HG02884 (cell line): Measurements from ENCODE around the gene CCSER1.

Experiments used
- ATAC-seq: cut with Tn5 transposase; IDR thresholded peaks from one replicate; pipeline ENCODE4 v1.9.1; 2021; ENCODE audit warnings: mild to moderate bottlenecking, moderate library complexity; ENCODE audit not compliant: unreplicated experiment

Gene CCSER1

GRCh38 chr4:90127706-90128345 lies 632 bp downstream of the CCSER1 start:
- peak; percentile 18 for ATAC-seq

GRCh38 chr4:90128961-90129495 lies 1.8 kb downstream of the CCSER1 start:
- ATAC-seq, result peak; percentile 26

- no peak for ATAC-seq
Measured at GRCh38 chr4:90130076-90130475, 2.9 kb downstream of the CCSER1 start.

GRCh38 chr4:90137555-90137954 lies 10.4 kb downstream of the CCSER1 start:
- no peak for ATAC-seq

- no peak for ATAC-seq
Measured at GRCh38 chr4:90142081-90142480, 14.9 kb downstream of the CCSER1 start.

GRCh38 chr4:90145319-90145718 lies 18.1 kb downstream of the CCSER1 start:
- no peak for ATAC-seq

GRCh38 chr4:90146306-90146705 lies 19.1 kb downstream of the CCSER1 start:
- no peak for ATAC-seq

GRCh38 chr4:90148574-90149148 lies 21.5 kb downstream of the CCSER1 start:
- no peak for ATAC-seq

GRCh38 chr4:90152024-90152423 lies 24.8 kb downstream of the CCSER1 start:
- ATAC-seq, result no peak

GRCh38 chr4:90159193-90159592 lies 32.0 kb downstream of the CCSER1 start:
- no peak for ATAC-seq

- ATAC-seq, result no peak
Measured at GRCh38 chr4:90160044-90160443, 32.9 kb downstream of the CCSER1 start.

- no peak for ATAC-seq
Measured at GRCh38 chr4:90162566-90162965, 35.4 kb downstream of the CCSER1 start.

- no peak for ATAC-seq
Measured at GRCh38 chr4:90163872-90164271, 36.7 kb downstream of the CCSER1 start.

GRCh38 chr4:90165883-90166282 lies 38.7 kb downstream of the CCSER1 start:
- peak; percentile 96 for ATAC-seq

GRCh38 chr4:90171491-90171890 lies 44.3 kb downstream of the CCSER1 start:
- ATAC-seq, result no peak

GRCh38 chr4:90174621-90175023 lies 47.4 kb downstream of the CCSER1 start:
- no peak for ATAC-seq

GRCh38 chr4:90181644-90182043 lies 54.5 kb downstream of the CCSER1 start:
- ATAC-seq, result no peak

- ATAC-seq, result no peak
Measured at GRCh38 chr4:90183254-90183653, 56.1 kb downstream of the CCSER1 start.

GRCh38 chr4:90184560-90184959 lies 57.4 kb downstream of the CCSER1 start:
- no peak for ATAC-seq

GRCh38 chr4:90185416-90185815 lies 58.2 kb downstream of the CCSER1 start:
- ATAC-seq, result no peak

- no peak for ATAC-seq
Measured at GRCh38 chr4:90186229-90186628, 59.0 kb downstream of the CCSER1 start.

GRCh38 chr4:90187148-90187884 lies 60.1 kb downstream of the CCSER1 start:
- peak; percentile 57 for ATAC-seq
